Retinal pigment epithelial cell (primary cell): ENCODE data around the gene ADGRD1.

Source experiments
- DNase-seq: peaks from one replicate; pipeline ENCODE4 v3.0.0-alpha.2; 2010; ENCODE audit warnings: low read depth
- H3K4me3 ChIP-seq: 2 replicates; pipeline ENCODE4 v1.5.1; 2011; ENCODE audit warnings: mild to moderate bottlenecking, low read length, control low read depth, moderate library complexity
- TF ChIP-seq, protein P1 (sequence below): conservative IDR thresholded peaks from 2 replicates; pipeline ENCODE4 v1.5.1; 2011; ENCODE audit warnings: low read depth, low read length, control low read depth, inconsistent platforms

The ADGRD1 gene

DNA sequence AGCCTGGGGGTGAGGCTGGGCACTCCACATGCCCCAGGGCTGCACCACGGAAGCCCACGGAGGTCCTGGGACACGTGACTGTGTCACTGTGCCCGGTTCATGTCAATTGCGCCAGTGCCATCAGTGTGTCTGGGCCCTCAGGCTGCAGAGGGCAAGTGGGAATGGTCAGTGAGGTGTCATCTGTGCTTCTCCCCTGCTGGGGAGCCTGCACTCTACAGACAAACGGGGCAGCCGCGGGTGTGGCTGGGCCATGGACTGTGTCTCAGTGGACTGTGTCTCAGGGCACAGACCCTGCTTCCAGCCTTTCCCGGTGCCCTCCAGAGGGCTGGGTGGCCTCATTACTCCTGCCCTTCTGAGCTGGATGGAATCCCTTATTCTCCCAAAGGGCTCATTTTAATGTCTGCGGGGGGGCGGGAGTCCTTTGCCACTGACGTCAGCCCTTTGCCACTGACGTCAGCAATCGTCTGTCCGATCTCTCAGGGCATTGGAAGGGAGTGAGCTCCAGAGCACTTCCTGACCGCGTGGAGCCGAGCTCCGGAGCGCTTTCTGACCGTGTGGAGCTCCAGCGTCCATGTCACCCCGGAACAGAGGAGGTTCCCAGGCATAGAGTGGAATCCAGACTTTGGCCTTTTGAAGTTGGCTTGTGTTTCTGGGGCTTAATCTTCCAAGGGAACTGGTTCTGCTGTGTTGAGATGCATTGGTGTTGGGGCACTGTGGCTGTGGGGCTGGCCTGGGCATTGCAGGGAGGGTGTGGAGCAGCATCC lies 72.4 kb downstream of the ADGRD1 start:
- TF ChIP-seq, protein P1, sequence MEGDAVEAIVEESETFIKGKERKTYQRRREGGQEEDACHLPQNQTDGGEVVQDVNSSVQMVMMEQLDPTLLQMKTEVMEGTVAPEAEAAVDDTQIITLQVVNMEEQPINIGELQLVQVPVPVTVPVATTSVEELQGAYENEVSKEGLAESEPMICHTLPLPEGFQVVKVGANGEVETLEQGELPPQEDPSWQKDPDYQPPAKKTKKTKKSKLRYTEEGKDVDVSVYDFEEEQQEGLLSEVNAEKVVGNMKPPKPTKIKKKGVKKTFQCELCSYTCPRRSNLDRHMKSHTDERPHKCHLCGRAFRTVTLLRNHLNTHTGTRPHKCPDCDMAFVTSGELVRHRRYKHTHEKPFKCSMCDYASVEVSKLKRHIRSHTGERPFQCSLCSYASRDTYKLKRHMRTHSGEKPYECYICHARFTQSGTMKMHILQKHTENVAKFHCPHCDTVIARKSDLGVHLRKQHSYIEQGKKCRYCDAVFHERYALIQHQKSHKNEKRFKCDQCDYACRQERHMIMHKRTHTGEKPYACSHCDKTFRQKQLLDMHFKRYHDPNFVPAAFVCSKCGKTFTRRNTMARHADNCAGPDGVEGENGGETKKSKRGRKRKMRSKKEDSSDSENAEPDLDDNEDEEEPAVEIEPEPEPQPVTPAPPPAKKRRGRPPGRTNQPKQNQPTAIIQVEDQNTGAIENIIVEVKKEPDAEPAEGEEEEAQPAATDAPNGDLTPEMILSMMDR = no peak
- no peak for DNase-seq
- H3K4me3 ChIP-seq = no peak overlapping the region

GRCh38 chr12:131026754-131027153 lies 73.0 kb downstream of the ADGRD1 start:
- TF ChIP-seq, protein P1 = no peak
- H3K4me3 ChIP-seq = no peak overlapping the region
- no peak for DNase-seq

GRCh38 chr12:131027264-131027663 lies 73.6 kb downstream of the ADGRD1 start:
- DNase-seq = no peak
- no peak overlapping the region for H3K4me3 ChIP-seq
- TF ChIP-seq, protein P1 = no peak

- TF ChIP-seq, protein P1 = no peak
- no peak for DNase-seq
- H3K4me3 ChIP-seq = no peak overlapping the region
Observed at GRCh38 chr12:131027876-131028586, 74.3 kb downstream of the ADGRD1 start.

DNA sequence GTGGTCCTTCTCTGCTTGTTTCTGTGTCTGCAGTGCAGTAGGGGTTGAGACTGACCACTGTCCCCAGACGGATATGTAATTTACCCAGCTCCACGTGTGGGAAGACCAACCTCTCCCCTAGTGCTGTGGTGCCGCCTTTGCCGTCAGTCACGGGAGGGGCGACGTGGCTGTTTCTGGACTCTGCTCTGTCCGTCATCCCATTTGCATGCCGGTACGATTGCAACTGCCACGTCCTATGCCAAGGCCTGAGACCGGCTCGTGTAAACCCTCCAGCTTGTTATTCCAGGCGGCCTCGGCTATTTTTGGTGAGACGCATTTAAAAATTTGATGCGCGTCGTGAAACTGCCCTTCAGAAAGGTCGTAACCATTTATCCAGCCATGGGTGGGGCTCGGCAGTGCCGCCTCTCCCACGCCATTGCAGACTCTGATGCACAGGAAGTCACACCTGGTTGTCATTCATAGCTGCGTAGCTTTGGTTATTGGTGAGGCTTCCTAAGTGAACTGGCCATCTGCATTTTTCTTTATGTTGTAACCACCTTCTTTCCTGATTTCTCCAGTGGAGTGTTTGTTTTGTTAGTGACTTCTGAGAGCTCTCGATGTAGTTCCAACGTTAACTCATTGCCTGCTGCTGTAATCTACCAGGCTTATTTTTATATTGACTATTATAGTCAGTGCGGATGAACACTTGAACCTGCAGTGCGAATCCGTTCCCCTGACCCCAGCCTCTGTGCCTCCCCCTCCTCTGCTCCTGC lies 75.1 kb downstream of the ADGRD1 start:
- DNase-seq = no peak
- H3K4me3 ChIP-seq = no peak overlapping the region

DNA sequence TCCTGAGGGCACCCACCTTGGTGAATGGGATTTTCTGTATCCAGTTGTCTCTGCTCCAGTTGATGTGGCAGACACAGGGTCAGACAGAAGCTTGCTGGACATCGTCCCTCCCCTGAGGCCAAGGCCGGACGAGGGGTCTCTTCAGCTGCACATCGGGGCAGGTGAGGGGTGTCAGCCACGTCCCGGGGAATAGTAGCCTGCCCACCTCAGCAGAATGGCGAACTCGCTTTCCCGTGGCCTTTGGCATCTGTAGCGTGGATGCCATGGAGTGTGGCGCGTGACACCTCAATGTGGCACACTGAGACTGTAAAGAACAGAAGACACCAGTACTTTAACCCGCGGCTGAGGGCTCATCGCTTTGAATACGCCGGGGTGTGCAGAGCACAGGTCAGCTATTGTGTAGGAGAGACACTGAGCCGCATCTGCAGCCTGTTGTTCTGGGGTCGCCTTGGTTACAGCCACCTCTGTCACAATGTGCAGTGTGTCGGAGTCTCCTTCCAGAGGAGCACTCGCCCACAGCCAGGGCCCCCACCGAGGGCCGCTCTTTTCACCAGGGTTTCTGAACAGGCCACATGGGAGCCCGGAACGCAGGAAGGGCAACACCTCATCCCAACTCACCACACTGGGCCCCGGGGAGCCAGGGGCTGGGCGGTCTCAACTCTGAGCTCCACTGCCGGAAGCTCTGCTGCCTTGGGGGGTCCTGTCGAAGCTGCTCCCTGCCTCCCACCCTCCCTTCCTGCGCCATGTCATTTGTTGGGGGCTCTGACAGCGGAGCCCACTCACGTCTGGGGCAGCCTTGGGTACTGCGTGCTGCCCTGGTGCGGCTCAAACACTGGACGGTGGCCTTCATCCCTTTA lies 77.0 kb downstream of the ADGRD1 start:
- DNase-seq = no peak
- no peak overlapping the region for H3K4me3 ChIP-seq
- TF ChIP-seq, protein P1 = no peak

More for the DNA sequence above, 75.1 kb downstream of the ADGRD1 start:
- TF ChIP-seq, protein P1 = no peak
